GM18499 (cell line): ENCODE measurements around the gene CHML.

Experiments
- ATAC-seq: cut with Tn5 transposase; IDR thresholded peaks from one replicate; pipeline ENCODE4 v1.9.1; 2021; ENCODE audit warnings: moderate number of reproducible peaks; ENCODE audit not compliant: insufficient read depth, unreplicated experiment

Gene CHML

GRCh38 chr1:241593186-241593585, 47.0 kb downstream of the CHML start:
- no peak for ATAC-seq

GRCh38 chr1:241592273-241592958, 47.8 kb downstream of the CHML start:
- peak; percentile 61 for ATAC-seq

- ATAC-seq: no peak
Measured at GRCh38 chr1:241591736-241592135, 48.4 kb downstream of the CHML start.

GRCh38 chr1:241591317-241591716, 48.9 kb downstream of the CHML start:
- no peak for ATAC-seq

GRCh38 chr1:241590719-241591118, 49.5 kb downstream of the CHML start:
- no peak for ATAC-seq
